ENCODE results near the gene TMEM203. TPM values are rescaled to one million over a fixed set of nuclear protein-coding genes. Genes with fewer than 3 reads are reported as not detected.

TMEM203 gene, protein sequence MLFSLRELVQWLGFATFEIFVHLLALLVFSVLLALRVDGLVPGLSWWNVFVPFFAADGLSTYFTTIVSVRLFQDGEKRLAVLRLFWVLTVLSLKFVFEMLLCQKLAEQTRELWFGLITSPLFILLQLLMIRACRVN
- 10 to 100 TPM in 5 of 6 donors, 1 to 10 TPM in 1; 9.7 to 19.0 (median 13.1) TPM for total RNA-seq
- polyA plus RNA-seq, result 10 to 100 TPM; 16.9 to 22.8 TPM

DNA sequence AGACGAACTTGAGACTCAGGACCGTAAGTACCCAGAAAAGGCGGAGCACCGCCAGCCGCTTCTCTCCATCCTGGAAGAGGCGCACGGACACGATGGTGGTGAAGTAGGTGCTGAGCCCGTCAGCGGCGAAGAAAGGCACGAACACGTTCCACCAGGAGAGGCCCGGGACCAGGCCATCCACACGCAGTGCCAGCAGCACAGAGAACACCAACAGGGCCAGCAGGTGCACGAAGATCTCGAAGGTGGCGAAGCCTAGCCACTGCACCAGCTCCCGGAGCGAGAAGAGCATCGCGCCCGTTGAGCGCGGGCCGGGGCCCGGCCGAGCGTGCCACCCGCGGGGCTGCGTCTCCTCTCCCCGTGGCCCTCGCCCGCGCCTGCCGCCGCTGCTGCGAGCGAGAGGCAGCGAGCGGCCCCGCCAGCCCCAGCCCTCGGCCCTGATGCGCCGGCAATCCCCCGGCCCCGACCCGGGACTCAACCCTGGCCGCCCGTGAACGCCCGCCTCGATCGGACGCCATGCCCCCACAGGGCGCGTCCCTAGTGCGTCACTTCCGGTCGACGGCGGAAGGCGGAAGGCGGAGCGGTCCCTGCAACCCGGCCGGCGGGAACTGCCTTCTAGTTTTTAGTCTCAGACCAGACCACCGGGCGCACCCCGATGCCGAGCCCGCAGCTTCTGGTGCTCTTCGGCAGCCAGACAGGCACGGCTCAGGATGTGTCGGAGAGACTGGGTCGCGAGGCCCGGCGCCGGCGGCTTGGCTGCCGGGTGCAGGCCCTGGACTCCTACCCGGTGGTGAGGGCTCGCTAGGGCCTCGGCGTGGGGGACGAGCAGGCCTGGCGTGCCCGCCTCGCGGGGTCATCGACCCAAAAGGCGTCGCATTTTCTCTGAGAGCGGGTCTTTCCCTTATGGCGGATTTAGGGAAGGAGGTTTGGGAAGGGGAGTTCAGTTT, at the start of gene TMEM203, which contains the start of gene NDOR1:
Gene TMEM203 (minus strand): TSS at position 523 of the 944 bp plus-strand sequence. CDS start 234 bp downstream, at position 289.
Gene NDOR1 (plus strand): TSS at position 575 of the 944 bp plus-strand sequence. CDS start 78 bp downstream, at position 653.
- Histone ChIP-seq H3K36me3 (no peaks in the 10 kb centered on the region), H3K4me3 (peak within 1 kb of the TSS; percentile 65 to 97 (median 88)), H3K27me3 (no peaks in the 10 kb centered on the region), H3K27ac (peak within 1 kb of the TSS; percentile 74 to 88 (median 81)), H3K4me1 (peaks cover 19 to 38% (median 22%) of the 10 kb centered on the region in 3 donors), H3K9me3 (no peaks in the 10 kb centered on the region)
- no peak for FAIRE-seq
- TF ChIP-seq, protein P1, sequence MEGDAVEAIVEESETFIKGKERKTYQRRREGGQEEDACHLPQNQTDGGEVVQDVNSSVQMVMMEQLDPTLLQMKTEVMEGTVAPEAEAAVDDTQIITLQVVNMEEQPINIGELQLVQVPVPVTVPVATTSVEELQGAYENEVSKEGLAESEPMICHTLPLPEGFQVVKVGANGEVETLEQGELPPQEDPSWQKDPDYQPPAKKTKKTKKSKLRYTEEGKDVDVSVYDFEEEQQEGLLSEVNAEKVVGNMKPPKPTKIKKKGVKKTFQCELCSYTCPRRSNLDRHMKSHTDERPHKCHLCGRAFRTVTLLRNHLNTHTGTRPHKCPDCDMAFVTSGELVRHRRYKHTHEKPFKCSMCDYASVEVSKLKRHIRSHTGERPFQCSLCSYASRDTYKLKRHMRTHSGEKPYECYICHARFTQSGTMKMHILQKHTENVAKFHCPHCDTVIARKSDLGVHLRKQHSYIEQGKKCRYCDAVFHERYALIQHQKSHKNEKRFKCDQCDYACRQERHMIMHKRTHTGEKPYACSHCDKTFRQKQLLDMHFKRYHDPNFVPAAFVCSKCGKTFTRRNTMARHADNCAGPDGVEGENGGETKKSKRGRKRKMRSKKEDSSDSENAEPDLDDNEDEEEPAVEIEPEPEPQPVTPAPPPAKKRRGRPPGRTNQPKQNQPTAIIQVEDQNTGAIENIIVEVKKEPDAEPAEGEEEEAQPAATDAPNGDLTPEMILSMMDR (IDR thresholded peaks at IDR 0.05), result no peak
- ATAC-seq, result peak; percentile 57 to 78 (median 66)
- intact Hi-C loops (cut with DNase I), result no loop called here
- DNase-seq, result peak; percentile 86 to 99 (median 92)
- WGBS, 2 donors, result 0% methylated on average over 60 to 98 of the region's 98 CpGs

- no peak for FAIRE-seq
These were observed 49.4 kb upstream of the TMEM203 start, which contains the start of gene NELFB for GRCh38 chr9:137254624-137255447. Gene NELFB, plus strand, starts transcription at chr9:137255327.

GRCh38 chr9:137253717-137254623, 48.5 kb upstream of the TMEM203 start:
- peak in 1 of 6 donors; percentile 64 for DNase-seq
- TF ChIP-seq, protein P1 (IDR thresholded peaks at IDR 0.05), result no peak
- ATAC-seq, result peak; percentile 17 to 51 (median 38)
- Histone ChIP-seq H3K4me3 (peak overlapping the region; percentile 83 to 98 (median 98)), H3K36me3 (no peaks in the 10 kb centered on the region), H3K4me1 (peaks cover 3 to 17% (median 10%) of the 10 kb centered on the region in 3 donors), H3K27me3 (no peaks in the 10 kb centered on the region), H3K27ac (peak overlapping the region; percentile 15 to 77 (median 52)), H3K9me3 (no peaks in the 10 kb centered on the region)
- FAIRE-seq, result no peak
- 29 to 35% methylated on average over 21 of the region's 21 CpGs for WGBS, 2 donors
- intact Hi-C loops (cut with DNase I), result no loop called here

More at GRCh38 chr9:137254624-137255447, 49.4 kb upstream of the TMEM203 start, which contains the start of gene NELFB:
- Histone ChIP-seq H3K4me3 (peak within 1 kb of the TSS; percentile 83 to 98 (median 98)), H3K9me3 (no peaks in the 10 kb centered on the region), H3K27me3 (no peaks in the 10 kb centered on the region), H3K4me1 (peaks cover 3 to 17% (median 10%) of the 10 kb centered on the region in 3 donors), H3K36me3 (no peaks in the 10 kb centered on the region), H3K27ac (peak within 1 kb of the TSS; percentile 31 to 77 (median 52))
- 1% methylated on average over 58 to 105 of the region's 105 CpGs for WGBS, 2 donors
- intact Hi-C loops (cut with DNase I), result no loop called here
- ATAC-seq (peak; percentile 84 to 93 (median 86)), DNase-seq (peak; percentile 90 to 100 (median 96))
- TF ChIP-seq, protein P1 (IDR thresholded peaks at IDR 0.05), result no peak
